ENCODE measurements around the gene GNAQ. TPM values are rescaled to one million over a fixed set of nuclear protein-coding genes. Genes with fewer than 3 reads are reported as not detected.

Gene GNAQ
- total and polyA plus RNA-seq, 2 experiments from 2014 or later = 21.1 to 43.1 TPM

DNA sequence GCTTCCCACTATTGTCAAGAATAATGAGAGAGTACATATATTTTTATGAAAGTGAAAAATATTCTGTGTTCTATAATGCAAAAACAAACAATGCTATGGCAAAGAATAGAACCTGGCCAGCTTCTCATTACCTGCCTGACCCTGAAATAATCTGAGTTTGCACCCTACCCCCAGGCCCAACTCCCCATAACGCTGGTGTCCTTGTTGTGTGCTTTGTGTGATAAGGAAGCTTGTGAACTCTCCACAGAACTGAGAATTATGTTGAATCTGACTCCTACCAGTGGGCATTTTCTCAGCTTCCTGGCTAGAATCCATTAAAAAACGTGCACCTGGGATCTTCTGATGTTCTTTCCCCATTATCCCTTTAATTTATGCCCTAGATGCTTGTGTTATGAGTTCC, 205.5 kb downstream of the GNAQ start:
- Mint-ChIP-seq H3K27me3 (ENCODE audit: insufficient read depth, low read depth, poor library complexity) (no peaks in the 10 kb centered on the region), H3K4me1 (peaks cover 7% of the 10 kb centered on the region; the same call in 2 of the 3 replicates), H3K4me3 (no peak overlapping the region), H3K9me3 (no peaks in the 10 kb centered on the region), H3K27ac (no peak overlapping the region), H3K36me3 (ENCODE audit: low read depth) (peaks cover 3% of the 10 kb centered on the region; the same call in 1 of the 3 replicates)
- TF ChIP-seq JUNB (IDR thresholded peaks at IDR 0.05; ENCODE audit: unreplicated experiment) (no peak), EZH2phosphoT487 (IDR thresholded peaks at IDR 0.05; ENCODE audit: unreplicated experiment) (no peak), ZNF331 (CRISPR knock-in tag; IDR thresholded peaks at IDR 0.05; ENCODE audit: low read depth) (no peak), ZNF114 (CRISPR knock-in tag; IDR thresholded peaks at IDR 0.05) (no peak), POLR2AphosphoS5 (IDR thresholded peaks at IDR 0.05; ENCODE audit: low read depth) (no peak), NANOG (IDR thresholded peaks at IDR 0.05; ENCODE audit: borderline replicate concordance) (no peak), EZH2 (IDR thresholded peaks at IDR 0.05; ENCODE audit: low read depth, unreplicated experiment) (no peak), STAT1 (IDR thresholded peaks at IDR 0.05; ENCODE audit: unreplicated experiment) (no peak), CREB1 (CRISPR knock-in tag; IDR thresholded peaks at IDR 0.05; ENCODE audit: low read depth) (no peak)
- TF ChIP-seq, protein P1, sequence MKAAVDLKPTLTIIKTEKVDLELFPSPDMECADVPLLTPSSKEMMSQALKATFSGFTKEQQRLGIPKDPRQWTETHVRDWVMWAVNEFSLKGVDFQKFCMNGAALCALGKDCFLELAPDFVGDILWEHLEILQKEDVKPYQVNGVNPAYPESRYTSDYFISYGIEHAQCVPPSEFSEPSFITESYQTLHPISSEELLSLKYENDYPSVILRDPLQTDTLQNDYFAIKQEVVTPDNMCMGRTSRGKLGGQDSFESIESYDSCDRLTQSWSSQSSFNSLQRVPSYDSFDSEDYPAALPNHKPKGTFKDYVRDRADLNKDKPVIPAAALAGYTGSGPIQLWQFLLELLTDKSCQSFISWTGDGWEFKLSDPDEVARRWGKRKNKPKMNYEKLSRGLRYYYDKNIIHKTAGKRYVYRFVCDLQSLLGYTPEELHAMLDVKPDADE (IDR thresholded peaks at IDR 0.05) = no peak
- TF ChIP-seq, protein P2, sequence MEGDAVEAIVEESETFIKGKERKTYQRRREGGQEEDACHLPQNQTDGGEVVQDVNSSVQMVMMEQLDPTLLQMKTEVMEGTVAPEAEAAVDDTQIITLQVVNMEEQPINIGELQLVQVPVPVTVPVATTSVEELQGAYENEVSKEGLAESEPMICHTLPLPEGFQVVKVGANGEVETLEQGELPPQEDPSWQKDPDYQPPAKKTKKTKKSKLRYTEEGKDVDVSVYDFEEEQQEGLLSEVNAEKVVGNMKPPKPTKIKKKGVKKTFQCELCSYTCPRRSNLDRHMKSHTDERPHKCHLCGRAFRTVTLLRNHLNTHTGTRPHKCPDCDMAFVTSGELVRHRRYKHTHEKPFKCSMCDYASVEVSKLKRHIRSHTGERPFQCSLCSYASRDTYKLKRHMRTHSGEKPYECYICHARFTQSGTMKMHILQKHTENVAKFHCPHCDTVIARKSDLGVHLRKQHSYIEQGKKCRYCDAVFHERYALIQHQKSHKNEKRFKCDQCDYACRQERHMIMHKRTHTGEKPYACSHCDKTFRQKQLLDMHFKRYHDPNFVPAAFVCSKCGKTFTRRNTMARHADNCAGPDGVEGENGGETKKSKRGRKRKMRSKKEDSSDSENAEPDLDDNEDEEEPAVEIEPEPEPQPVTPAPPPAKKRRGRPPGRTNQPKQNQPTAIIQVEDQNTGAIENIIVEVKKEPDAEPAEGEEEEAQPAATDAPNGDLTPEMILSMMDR (conservative IDR thresholded peaks at IDR 0.05; ENCODE audit: low read depth in 2 of 2) = no peak
- TF ChIP-seq, protein P3, sequence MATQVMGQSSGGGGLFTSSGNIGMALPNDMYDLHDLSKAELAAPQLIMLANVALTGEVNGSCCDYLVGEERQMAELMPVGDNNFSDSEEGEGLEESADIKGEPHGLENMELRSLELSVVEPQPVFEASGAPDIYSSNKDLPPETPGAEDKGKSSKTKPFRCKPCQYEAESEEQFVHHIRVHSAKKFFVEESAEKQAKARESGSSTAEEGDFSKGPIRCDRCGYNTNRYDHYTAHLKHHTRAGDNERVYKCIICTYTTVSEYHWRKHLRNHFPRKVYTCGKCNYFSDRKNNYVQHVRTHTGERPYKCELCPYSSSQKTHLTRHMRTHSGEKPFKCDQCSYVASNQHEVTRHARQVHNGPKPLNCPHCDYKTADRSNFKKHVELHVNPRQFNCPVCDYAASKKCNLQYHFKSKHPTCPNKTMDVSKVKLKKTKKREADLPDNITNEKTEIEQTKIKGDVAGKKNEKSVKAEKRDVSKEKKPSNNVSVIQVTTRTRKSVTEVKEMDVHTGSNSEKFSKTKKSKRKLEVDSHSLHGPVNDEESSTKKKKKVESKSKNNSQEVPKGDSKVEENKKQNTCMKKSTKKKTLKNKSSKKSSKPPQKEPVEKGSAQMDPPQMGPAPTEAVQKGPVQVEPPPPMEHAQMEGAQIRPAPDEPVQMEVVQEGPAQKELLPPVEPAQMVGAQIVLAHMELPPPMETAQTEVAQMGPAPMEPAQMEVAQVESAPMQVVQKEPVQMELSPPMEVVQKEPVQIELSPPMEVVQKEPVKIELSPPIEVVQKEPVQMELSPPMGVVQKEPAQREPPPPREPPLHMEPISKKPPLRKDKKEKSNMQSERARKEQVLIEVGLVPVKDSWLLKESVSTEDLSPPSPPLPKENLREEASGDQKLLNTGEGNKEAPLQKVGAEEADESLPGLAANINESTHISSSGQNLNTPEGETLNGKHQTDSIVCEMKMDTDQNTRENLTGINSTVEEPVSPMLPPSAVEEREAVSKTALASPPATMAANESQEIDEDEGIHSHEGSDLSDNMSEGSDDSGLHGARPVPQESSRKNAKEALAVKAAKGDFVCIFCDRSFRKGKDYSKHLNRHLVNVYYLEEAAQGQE (IDR thresholded peaks at IDR 0.05; ENCODE audit: unreplicated experiment) = no peak
- TF ChIP-seq, protein P4, sequence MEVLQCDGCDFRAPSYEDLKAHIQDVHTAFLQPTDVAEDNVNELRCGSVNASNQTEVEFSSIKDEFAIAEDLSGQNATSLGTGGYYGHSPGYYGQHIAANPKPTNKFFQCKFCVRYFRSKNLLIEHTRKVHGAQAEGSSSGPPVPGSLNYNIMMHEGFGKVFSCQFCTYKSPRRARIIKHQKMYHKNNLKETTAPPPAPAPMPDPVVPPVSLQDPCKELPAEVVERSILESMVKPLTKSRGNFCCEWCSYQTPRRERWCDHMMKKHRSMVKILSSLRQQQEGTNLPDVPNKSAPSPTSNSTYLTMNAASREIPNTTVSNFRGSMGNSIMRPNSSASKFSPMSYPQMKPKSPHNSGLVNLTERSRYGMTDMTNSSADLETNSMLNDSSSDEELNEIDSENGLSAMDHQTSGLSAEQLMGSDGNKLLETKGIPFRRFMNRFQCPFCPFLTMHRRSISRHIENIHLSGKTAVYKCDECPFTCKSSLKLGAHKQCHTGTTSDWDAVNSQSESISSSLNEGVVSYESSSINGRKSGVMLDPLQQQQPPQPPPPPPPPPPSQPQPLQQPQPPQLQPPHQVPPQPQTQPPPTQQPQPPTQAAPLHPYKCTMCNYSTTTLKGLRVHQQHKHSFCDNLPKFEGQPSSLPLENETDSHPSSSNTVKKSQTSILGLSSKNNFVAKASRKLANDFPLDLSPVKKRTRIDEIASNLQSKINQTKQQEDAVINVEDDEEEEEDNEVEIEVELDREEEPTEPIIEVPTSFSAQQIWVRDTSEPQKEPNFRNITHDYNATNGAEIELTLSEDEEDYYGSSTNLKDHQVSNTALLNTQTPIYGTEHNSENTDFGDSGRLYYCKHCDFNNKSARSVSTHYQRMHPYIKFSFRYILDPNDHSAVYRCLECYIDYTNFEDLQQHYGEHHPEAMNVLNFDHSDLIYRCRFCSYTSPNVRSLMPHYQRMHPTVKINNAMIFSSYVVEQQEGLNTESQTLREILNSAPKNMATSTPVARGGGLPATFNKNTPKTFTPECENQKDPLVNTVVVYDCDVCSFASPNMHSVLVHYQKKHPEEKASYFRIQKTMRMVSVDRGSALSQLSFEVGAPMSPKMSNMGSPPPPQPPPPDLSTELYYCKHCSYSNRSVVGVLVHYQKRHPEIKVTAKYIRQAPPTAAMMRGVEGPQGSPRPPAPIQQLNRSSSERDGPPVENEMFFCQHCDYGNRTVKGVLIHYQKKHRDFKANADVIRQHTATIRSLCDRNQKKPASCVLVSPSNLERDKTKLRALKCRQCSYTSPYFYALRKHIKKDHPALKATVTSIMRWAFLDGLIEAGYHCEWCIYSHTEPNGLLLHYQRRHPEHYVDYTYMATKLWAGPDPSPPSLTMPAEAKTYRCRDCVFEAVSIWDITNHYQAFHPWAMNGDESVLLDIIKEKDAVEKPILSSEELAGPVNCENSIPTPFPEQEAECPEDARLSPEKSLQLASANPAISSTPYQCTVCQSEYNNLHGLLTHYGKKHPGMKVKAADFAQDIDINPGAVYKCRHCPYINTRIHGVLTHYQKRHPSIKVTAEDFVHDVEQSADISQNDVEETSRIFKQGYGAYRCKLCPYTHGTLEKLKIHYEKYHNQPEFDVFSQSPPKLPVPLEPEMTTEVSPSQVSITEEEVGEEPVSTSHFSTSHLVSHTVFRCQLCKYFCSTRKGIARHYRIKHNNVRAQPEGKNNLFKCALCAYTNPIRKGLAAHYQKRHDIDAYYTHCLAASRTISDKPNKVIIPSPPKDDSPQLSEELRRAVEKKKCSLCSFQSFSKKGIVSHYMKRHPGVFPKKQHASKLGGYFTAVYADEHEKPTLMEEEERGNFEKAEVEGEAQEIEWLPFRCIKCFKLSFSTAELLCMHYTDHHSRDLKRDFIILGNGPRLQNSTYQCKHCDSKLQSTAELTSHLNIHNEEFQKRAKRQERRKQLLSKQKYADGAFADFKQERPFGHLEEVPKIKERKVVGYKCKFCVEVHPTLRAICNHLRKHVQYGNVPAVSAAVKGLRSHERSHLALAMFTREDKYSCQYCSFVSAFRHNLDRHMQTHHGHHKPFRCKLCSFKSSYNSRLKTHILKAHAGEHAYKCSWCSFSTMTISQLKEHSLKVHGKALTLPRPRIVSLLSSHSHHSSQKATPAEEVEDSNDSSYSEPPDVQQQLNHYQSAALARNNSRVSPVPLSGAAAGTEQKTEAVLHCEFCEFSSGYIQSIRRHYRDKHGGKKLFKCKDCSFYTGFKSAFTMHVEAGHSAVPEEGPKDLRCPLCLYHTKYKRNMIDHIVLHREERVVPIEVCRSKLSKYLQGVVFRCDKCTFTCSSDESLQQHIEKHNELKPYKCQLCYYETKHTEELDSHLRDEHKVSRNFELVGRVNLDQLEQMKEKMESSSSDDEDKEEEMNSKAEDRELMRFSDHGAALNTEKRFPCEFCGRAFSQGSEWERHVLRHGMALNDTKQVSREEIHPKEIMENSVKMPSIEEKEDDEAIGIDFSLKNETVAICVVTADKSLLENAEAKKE (CRISPR knock-in tag; IDR thresholded peaks at IDR 0.05) = no peak
- Histone ChIP-seq H3K4me3 (no peak overlapping the region), H3K4me2 (no peak overlapping the region), H3F3A (replicated peaks; ENCODE audit: low read depth) (no peaks in the 10 kb centered on the region), H4K20me1 (replicated peaks; ENCODE audit: insufficient read depth) (no peaks in the 10 kb centered on the region), H3K36me3 (ENCODE audit: insufficient read depth) (no peaks in the 10 kb centered on the region), H3K4me1 (ENCODE audit: insufficient read depth) (no peaks in the 10 kb centered on the region), H3K27me3 (ENCODE audit: insufficient read depth) (no peaks in the 10 kb centered on the region), H3K27ac (ENCODE audit: low read depth) (no peak overlapping the region), H3K9me2 (ENCODE audit: insufficient read depth) (no peaks in the 10 kb centered on the region), H3K79me2 (replicated peaks; ENCODE audit: insufficient read depth) (no peaks in the 10 kb centered on the region), H2AFZ (no peak overlapping the region)
- no peak for ATAC-seq
- no peak for DNase-seq (ENCODE audit: low spot score)
